Measurements from ENCODE around the gene NLGN1.

NLGN1 gene

DNA sequence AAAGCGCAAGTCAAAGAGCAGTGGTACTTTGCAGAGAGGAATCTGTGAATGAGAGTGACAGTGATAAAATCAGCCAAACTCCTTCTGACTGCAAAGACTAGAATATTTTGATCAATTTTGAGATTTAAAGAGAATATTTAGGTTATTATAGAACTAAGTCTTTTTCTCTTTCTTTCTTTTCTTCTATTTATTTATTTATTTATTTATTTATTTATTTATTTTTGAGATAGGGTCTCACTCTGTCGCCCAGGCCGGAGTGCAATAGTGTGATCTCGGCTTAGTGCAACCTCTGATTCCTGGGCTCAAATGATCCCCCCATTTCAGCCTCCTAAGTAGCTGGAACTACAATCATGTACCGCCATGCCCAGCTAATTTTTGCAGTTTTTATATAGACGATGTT is 857.9 kb downstream of the NLGN1 start:
- no peak overlapping the region for H4K12ac ChIP-seq (ENCODE audit: low read depth, low read length)
- no peak overlapping the region for H2BK5ac ChIP-seq (ENCODE audit: low read depth, low read length, poor library complexity)
- no peak overlapping the region for H3K4me3 ChIP-seq (ENCODE audit: low read depth, low read length)

DNA sequence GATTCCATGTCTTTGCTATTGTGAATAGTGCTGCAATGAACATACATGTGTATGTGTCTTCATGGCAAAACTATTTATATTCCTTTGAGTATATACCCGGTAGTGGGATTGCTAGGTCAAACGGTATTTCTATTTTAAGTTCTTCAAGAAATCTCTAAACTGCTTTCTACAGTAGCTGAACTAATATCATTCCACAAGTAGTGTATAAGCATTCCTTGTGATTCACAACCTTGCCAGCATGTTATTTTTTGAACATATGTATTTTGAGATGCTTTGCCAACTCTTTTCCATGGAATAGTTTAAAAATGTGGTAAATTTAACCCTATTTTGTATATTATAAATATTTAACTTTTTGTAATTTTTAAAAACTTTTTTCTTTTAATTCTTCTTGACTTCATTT is 868.9 kb downstream of the NLGN1 start:
- no peaks in the 10 kb centered on the region for H3K79me2 ChIP-seq (ENCODE audit: control insufficient read depth, insufficient read depth, low read length, poor library complexity)
- H2AK5ac ChIP-seq (ENCODE audit: low read length): no peak overlapping the region
- H3K79me1 ChIP-seq (ENCODE audit: low read length): no peaks in the 10 kb centered on the region
- H3K4me1 ChIP-seq (ENCODE audit: control insufficient read depth in 1 of 2, insufficient read depth in 2 of 2, low read length in 2 of 2): no peaks in the 10 kb centered on the region
- WGBS (ENCODE audit: extremely low coverage, insufficient coverage, insufficient read length): no CpG with 5 or more reads among the region's 2 CpGs
- H3K4ac ChIP-seq (ENCODE audit: low read depth, low read length): no peak overlapping the region
- H3K4me3 ChIP-seq (ENCODE audit: low read depth, low read length): no peak overlapping the region
- no peak overlapping the region for H4K91ac ChIP-seq (ENCODE audit: low read depth, low read length)
- no peak overlapping the region for H2BK12ac ChIP-seq (ENCODE audit: low read length)
- H4K8ac ChIP-seq (ENCODE audit: low read depth, low read length): no peak overlapping the region
- H3K14ac ChIP-seq (ENCODE audit: low read length): no peak overlapping the region
- H2BK5ac ChIP-seq (ENCODE audit: low read depth, low read length, poor library complexity): no peak overlapping the region
- no peak for DNase-seq
- no peak overlapping the region for H3K9ac ChIP-seq (ENCODE audit: low read length)
- H3K18ac ChIP-seq (ENCODE audit: low read length): no peak overlapping the region
- no peaks in the 10 kb centered on the region for H3K9me3 ChIP-seq (ENCODE audit: insufficient read depth, low read depth, low read length)
- no peak overlapping the region for H2BK120ac ChIP-seq (ENCODE audit: insufficient read depth, low read length, poor library complexity)
- H3K4me2 ChIP-seq (ENCODE audit: low read length): no peak overlapping the region
- H3K27ac ChIP-seq (ENCODE audit: low read depth, low read length): no peak overlapping the region
- no peaks in the 10 kb centered on the region for H3K36me3 ChIP-seq (ENCODE audit: control insufficient read depth in 1 of 2, insufficient read depth in 2 of 2, low read length in 2 of 2)
- no peak overlapping the region for H3K23ac ChIP-seq (ENCODE audit: low read length)
- no peaks in the 10 kb centered on the region for H3K27me3 ChIP-seq (ENCODE audit: insufficient read depth, low read length)
- H4K12ac ChIP-seq (ENCODE audit: low read depth, low read length): no peak overlapping the region
- no peak overlapping the region for H2AFZ ChIP-seq (ENCODE audit: insufficient read depth, low read length, poor library complexity)

More for the DNA sequence above, 857.9 kb downstream of the NLGN1 start:
- no peak overlapping the region for H3K9ac ChIP-seq (ENCODE audit: low read length)
- no peak overlapping the region for H2BK12ac ChIP-seq (ENCODE audit: low read length)
- no peak overlapping the region for H3K14ac ChIP-seq (ENCODE audit: low read length)
- H2BK120ac ChIP-seq (ENCODE audit: insufficient read depth, low read length, poor library complexity): no peak overlapping the region
- no peak overlapping the region for H3K4me2 ChIP-seq (ENCODE audit: low read length)
- DNase-seq: no peak
- H3K4ac ChIP-seq (ENCODE audit: low read depth, low read length): no peak overlapping the region
- H4K8ac ChIP-seq (ENCODE audit: low read depth, low read length): no peak overlapping the region
- no peak overlapping the region for H3K27ac ChIP-seq (ENCODE audit: low read depth, low read length)
- H3K79me1 ChIP-seq (ENCODE audit: low read length): no peaks in the 10 kb centered on the region
- no peaks in the 10 kb centered on the region for H3K4me1 ChIP-seq (ENCODE audit: control insufficient read depth in 1 of 2, insufficient read depth in 2 of 2, low read length in 2 of 2)
- H3K18ac ChIP-seq (ENCODE audit: low read length): no peak overlapping the region
- no peaks in the 10 kb centered on the region for H3K27me3 ChIP-seq (ENCODE audit: insufficient read depth, low read length)
- H3K23ac ChIP-seq (ENCODE audit: low read length): no peak overlapping the region
- H3K9me3 ChIP-seq (ENCODE audit: insufficient read depth, low read depth, low read length): no peaks in the 10 kb centered on the region
- H2AFZ ChIP-seq (ENCODE audit: insufficient read depth, low read length, poor library complexity): no peak overlapping the region
- H2AK5ac ChIP-seq (ENCODE audit: low read length): no peak overlapping the region
- no peaks in the 10 kb centered on the region for H3K79me2 ChIP-seq (ENCODE audit: control insufficient read depth, insufficient read depth, low read length, poor library complexity)
- no peak overlapping the region for H4K91ac ChIP-seq (ENCODE audit: low read depth, low read length)
- WGBS (ENCODE audit: extremely low coverage, insufficient coverage, insufficient read length): no CpG with 5 or more reads among the region's 6 CpGs
- H3K36me3 ChIP-seq (ENCODE audit: control insufficient read depth in 1 of 2, insufficient read depth in 2 of 2, low read length in 2 of 2): no peaks in the 10 kb centered on the region

DNA sequence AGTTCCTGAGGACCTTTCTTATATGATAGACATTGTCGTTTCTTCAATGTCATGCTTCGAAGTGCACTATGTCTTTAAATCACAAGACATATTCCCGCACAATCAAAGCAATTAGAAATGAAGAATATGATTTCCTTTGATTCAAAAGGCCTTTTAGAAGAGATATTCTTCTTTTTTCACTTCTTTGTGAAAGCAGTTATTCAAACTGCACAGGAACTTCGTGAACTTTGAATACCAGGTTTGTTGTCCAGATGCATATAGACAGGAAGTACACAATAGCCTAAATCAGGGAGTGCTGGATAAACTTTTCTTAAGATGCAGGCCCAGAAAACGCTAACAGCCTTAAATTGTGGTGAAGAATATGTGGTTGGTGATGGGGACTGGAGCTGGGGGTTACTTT is 870.5 kb downstream of the NLGN1 start:
- Histone ChIP-seq H3K9me3 (ENCODE audit: insufficient read depth, low read depth, low read length) (no peaks in the 10 kb centered on the region), H3K27ac (ENCODE audit: low read depth, low read length) (no peak overlapping the region), H2AK5ac (ENCODE audit: low read length) (no peak overlapping the region), H3K4me3 (ENCODE audit: low read depth, low read length) (no peak overlapping the region), H3K18ac (ENCODE audit: low read length) (no peak overlapping the region), H3K23ac (ENCODE audit: low read length) (no peak overlapping the region), H4K8ac (ENCODE audit: low read depth, low read length) (no peak overlapping the region), H3K4me2 (ENCODE audit: low read length) (no peak overlapping the region), H2BK12ac (ENCODE audit: low read length) (no peak overlapping the region), H3K14ac (ENCODE audit: low read length) (no peak overlapping the region), H3K4ac (ENCODE audit: low read depth, low read length) (no peak overlapping the region), H4K12ac (ENCODE audit: low read depth, low read length) (no peak overlapping the region), H3K9ac (ENCODE audit: low read length) (no peak overlapping the region), H3K4me1 (ENCODE audit: control insufficient read depth in 1 of 2, insufficient read depth in 2 of 2, low read length in 2 of 2) (no peaks in the 10 kb centered on the region), H2AFZ (ENCODE audit: insufficient read depth, low read length, poor library complexity) (no peak overlapping the region), H2BK5ac (ENCODE audit: low read depth, low read length, poor library complexity) (no peak overlapping the region), H2BK120ac (ENCODE audit: insufficient read depth, low read length, poor library complexity) (no peak overlapping the region), H3K36me3 (ENCODE audit: control insufficient read depth in 1 of 2, insufficient read depth in 2 of 2, low read length in 2 of 2) (no peaks in the 10 kb centered on the region), H3K79me1 (ENCODE audit: low read length) (no peaks in the 10 kb centered on the region), H3K79me2 (ENCODE audit: control insufficient read depth, insufficient read depth, low read length, poor library complexity) (no peaks in the 10 kb centered on the region), H4K91ac (ENCODE audit: low read depth, low read length) (no peak overlapping the region), H3K27me3 (ENCODE audit: insufficient read depth, low read length) (no peaks in the 10 kb centered on the region)
- no CpG with 5 or more reads among the region's 5 CpGs for whole genome bisulfite sequencing (ENCODE audit: extremely low coverage, insufficient coverage, insufficient read length)
- no peak for DNase-seq

DNA sequence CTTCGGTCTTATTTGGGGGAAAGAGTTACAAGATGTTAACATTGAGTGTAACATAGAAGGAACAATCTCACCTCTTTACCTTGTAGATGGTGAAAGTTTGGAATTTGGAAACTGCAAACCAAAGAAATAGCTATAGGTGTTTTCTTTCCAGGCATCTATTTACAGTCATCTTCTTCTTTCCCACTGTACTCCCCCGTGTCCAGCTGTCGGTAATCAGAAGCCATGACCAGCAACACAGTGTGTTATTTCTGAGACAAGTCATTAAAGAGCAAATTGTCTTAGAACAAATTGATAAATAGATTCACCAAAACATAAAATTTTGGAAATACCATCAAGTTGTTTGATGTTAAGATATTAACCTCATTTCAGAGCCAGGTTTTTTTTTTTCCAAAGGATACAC is 871.0 kb downstream of the NLGN1 start:
- Histone ChIP-seq H3K4me3 (ENCODE audit: low read depth, low read length) (no peak overlapping the region), H2BK120ac (ENCODE audit: insufficient read depth, low read length, poor library complexity) (no peak overlapping the region), H3K18ac (ENCODE audit: low read length) (no peak overlapping the region), H2BK5ac (ENCODE audit: low read depth, low read length, poor library complexity) (no peak overlapping the region), H4K91ac (ENCODE audit: low read depth, low read length) (no peak overlapping the region), H2AFZ (ENCODE audit: insufficient read depth, low read length, poor library complexity) (no peak overlapping the region), H4K8ac (ENCODE audit: low read depth, low read length) (no peak overlapping the region), H3K36me3 (ENCODE audit: control insufficient read depth in 1 of 2, insufficient read depth in 2 of 2, low read length in 2 of 2) (no peaks in the 10 kb centered on the region), H2BK12ac (ENCODE audit: low read length) (no peak overlapping the region), H3K4me1 (ENCODE audit: control insufficient read depth in 1 of 2, insufficient read depth in 2 of 2, low read length in 2 of 2) (no peaks in the 10 kb centered on the region), H3K14ac (ENCODE audit: low read length) (no peak overlapping the region), H2AK5ac (ENCODE audit: low read length) (no peak overlapping the region), H3K79me1 (ENCODE audit: low read length) (no peaks in the 10 kb centered on the region), H3K27me3 (ENCODE audit: insufficient read depth, low read length) (no peaks in the 10 kb centered on the region), H4K12ac (ENCODE audit: low read depth, low read length) (no peak overlapping the region), H3K79me2 (ENCODE audit: control insufficient read depth, insufficient read depth, low read length, poor library complexity) (no peaks in the 10 kb centered on the region), H3K27ac (ENCODE audit: low read depth, low read length) (no peak overlapping the region), H3K9me3 (ENCODE audit: insufficient read depth, low read depth, low read length) (no peaks in the 10 kb centered on the region), H3K4me2 (ENCODE audit: low read length) (no peak overlapping the region), H3K23ac (ENCODE audit: low read length) (no peak overlapping the region), H3K9ac (ENCODE audit: low read length) (no peak overlapping the region), H3K4ac (ENCODE audit: low read depth, low read length) (no peak overlapping the region)
- no peak for DNase-seq
- no CpG with 5 or more reads among the region's 3 CpGs for WGBS (ENCODE audit: extremely low coverage, insufficient coverage, insufficient read length)
